ENCODE data around the gene TSPAN16.

DNA sequence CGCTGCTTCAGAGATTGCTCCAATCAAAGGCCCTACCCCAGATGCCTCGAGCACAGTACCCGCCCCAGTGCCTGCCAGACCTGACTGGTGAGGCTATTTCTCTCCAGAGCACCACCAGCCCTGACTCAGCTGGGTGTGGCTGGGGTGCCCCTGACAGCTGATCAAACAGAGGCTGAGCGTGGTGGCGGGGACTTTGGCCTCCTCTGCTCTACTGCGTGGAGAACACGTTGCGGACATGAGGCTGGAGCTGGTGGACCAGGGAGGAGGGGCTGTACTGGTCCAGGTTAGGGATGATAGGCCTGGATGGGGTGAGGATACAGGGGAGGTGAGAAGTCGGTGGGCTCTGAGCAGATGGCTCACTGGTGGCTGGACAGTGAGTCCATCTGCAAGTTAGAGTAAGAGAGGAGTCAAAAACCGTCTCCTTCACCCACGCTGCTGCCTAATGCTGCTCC is 30.1 kb upstream of the TSPAN16 start:
- TF ChIP-seq, protein P1, sequence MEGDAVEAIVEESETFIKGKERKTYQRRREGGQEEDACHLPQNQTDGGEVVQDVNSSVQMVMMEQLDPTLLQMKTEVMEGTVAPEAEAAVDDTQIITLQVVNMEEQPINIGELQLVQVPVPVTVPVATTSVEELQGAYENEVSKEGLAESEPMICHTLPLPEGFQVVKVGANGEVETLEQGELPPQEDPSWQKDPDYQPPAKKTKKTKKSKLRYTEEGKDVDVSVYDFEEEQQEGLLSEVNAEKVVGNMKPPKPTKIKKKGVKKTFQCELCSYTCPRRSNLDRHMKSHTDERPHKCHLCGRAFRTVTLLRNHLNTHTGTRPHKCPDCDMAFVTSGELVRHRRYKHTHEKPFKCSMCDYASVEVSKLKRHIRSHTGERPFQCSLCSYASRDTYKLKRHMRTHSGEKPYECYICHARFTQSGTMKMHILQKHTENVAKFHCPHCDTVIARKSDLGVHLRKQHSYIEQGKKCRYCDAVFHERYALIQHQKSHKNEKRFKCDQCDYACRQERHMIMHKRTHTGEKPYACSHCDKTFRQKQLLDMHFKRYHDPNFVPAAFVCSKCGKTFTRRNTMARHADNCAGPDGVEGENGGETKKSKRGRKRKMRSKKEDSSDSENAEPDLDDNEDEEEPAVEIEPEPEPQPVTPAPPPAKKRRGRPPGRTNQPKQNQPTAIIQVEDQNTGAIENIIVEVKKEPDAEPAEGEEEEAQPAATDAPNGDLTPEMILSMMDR (IDR thresholded peaks at IDR 0.05; ENCODE audit: insufficient read depth, low read length) = no peak
- no peak for TF ChIP-seq POLR2AphosphoS5 (IDR thresholded peaks at IDR 0.05; ENCODE audit: low read depth)
- TF ChIP-seq, protein P2, sequence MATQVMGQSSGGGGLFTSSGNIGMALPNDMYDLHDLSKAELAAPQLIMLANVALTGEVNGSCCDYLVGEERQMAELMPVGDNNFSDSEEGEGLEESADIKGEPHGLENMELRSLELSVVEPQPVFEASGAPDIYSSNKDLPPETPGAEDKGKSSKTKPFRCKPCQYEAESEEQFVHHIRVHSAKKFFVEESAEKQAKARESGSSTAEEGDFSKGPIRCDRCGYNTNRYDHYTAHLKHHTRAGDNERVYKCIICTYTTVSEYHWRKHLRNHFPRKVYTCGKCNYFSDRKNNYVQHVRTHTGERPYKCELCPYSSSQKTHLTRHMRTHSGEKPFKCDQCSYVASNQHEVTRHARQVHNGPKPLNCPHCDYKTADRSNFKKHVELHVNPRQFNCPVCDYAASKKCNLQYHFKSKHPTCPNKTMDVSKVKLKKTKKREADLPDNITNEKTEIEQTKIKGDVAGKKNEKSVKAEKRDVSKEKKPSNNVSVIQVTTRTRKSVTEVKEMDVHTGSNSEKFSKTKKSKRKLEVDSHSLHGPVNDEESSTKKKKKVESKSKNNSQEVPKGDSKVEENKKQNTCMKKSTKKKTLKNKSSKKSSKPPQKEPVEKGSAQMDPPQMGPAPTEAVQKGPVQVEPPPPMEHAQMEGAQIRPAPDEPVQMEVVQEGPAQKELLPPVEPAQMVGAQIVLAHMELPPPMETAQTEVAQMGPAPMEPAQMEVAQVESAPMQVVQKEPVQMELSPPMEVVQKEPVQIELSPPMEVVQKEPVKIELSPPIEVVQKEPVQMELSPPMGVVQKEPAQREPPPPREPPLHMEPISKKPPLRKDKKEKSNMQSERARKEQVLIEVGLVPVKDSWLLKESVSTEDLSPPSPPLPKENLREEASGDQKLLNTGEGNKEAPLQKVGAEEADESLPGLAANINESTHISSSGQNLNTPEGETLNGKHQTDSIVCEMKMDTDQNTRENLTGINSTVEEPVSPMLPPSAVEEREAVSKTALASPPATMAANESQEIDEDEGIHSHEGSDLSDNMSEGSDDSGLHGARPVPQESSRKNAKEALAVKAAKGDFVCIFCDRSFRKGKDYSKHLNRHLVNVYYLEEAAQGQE (IDR thresholded peaks at IDR 0.05; ENCODE audit: insufficient replicate concordance, low read depth) = no peak

Data from HL-60 (cell line).